ENCODE data around the gene PPM1G. TPM values are rescaled to one million over a fixed set of nuclear protein-coding genes. Genes with fewer than 3 reads are reported as not detected.

PPM1G gene
- total RNA-seq, 6 experiments from 2014 or later, result 74.6 to 96.8 (median 87.8) TPM

DNA sequence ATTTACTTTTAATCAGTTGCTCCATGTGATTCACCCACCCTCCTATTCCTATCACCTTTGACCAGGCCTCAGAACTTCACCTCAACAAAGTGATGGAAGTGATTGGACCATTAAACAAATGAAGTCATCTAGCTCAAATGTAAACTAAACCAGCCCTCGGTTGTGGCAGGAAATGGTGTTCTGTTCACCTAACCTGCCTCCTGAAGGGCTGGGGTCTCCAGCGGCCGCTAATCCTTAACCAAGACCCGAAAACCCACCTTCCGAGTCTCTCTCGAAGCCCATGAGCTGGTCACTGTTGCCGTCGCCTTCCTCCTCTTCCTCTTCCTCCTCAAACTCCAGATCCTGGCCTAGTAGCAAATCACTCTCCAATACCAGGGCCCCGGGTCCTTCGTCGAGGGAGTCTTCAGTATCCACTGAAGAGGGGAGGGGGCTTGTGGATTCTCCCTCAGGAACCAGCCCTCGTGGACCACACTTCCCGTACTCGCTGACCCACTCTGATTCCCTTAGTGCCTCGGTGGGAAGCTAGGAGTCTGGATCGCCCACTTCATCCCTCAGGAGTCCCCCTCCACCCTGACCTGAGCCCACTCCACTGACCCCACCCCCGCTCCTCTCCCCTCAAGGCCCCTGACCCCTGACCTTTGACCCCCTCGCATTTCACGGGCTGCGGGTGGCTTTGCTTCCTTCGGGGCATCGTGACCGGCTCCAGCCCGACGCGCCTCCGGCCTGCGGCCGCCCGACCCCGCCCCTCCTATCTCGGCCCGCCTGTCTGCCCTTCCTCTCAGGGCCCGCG, 29.4 kb downstream of the PPM1G start:
- peaks cover 11% of the 10 kb centered on the region for H3K27me3 Mint-ChIP-seq (ENCODE audit: insufficient read depth)
- peaks cover 29% of the 10 kb centered on the region for H3K4me1 Mint-ChIP-seq (ENCODE audit: low read depth)
- peak; percentile 33 for DNase-seq
- H3K36me3 Mint-ChIP-seq (ENCODE audit: low read depth), result peaks cover 59% of the 10 kb centered on the region
- H3K4me3 Mint-ChIP-seq, result peak overlapping the region; percentile 93
- peak overlapping the region; percentile 97 for H3K27ac Mint-ChIP-seq
- TF ChIP-seq, protein P1, sequence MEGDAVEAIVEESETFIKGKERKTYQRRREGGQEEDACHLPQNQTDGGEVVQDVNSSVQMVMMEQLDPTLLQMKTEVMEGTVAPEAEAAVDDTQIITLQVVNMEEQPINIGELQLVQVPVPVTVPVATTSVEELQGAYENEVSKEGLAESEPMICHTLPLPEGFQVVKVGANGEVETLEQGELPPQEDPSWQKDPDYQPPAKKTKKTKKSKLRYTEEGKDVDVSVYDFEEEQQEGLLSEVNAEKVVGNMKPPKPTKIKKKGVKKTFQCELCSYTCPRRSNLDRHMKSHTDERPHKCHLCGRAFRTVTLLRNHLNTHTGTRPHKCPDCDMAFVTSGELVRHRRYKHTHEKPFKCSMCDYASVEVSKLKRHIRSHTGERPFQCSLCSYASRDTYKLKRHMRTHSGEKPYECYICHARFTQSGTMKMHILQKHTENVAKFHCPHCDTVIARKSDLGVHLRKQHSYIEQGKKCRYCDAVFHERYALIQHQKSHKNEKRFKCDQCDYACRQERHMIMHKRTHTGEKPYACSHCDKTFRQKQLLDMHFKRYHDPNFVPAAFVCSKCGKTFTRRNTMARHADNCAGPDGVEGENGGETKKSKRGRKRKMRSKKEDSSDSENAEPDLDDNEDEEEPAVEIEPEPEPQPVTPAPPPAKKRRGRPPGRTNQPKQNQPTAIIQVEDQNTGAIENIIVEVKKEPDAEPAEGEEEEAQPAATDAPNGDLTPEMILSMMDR (IDR thresholded peaks at IDR 0.05), result no peak
- no peaks in the 10 kb centered on the region for H3K9me3 Mint-ChIP-seq

DNA sequence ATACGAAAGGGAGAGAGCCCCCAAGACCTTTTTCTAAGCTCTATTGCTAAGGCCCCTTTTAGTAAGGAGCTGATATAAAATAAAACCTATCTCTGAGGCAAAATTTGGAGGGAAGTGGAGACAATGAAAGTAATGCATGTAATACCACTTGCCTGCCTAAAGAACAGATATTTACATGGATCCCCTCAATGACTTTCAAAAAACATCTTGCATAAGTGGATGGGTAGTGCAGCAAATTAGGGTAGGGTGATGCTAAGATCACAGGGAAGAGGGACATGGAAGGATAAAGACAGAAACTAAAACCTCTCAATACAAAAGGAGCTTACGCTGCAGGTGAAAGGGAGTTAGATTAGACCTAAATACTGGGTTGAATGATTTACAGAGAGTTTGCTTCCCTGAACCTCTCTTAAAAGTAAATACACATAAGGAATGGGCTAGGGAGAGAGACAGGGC, 30.0 kb downstream of the PPM1G start:
- H3K4me1 Mint-ChIP-seq (ENCODE audit: low read depth), result peaks cover 29% of the 10 kb centered on the region
- TF ChIP-seq, protein P1 (IDR thresholded peaks at IDR 0.05), result no peak
- no peaks in the 10 kb centered on the region for H3K9me3 Mint-ChIP-seq
- peak overlapping the region; percentile 93 for H3K4me3 Mint-ChIP-seq
- peaks cover 11% of the 10 kb centered on the region for H3K27me3 Mint-ChIP-seq (ENCODE audit: insufficient read depth)
- no peak for DNase-seq
- peaks cover 60% of the 10 kb centered on the region for H3K36me3 Mint-ChIP-seq (ENCODE audit: low read depth)
- peak overlapping the region; percentile 97 for H3K27ac Mint-ChIP-seq

DNA sequence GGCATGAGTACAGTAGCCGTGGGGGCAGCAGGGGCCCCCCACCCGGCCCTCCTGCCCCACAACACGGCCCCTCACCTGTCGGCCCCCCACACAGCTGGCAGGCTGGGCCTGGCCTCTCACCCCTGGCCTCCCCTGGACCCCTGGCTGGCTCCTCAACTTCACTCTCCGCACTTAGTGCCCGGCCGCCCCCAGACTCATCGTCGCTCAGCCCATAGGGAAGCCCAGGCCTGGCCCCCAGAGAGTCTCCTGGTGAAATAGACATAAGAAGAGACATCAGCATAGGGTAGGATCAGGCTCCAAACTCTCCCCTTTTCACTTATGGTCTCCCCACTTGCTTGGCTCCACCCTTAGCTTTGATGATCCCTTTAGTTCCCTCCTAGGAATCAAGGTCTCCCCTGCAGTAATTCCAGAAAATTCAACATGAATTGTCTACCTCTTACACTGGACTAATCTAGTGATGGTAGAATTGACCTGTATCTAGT, 30.5 kb downstream of the PPM1G start:
- H3K4me3 Mint-ChIP-seq, result peak overlapping the region; percentile 93
- peaks cover 56% of the 10 kb centered on the region for H3K36me3 Mint-ChIP-seq (ENCODE audit: low read depth)
- H3K27ac Mint-ChIP-seq, result peak overlapping the region; percentile 97
- H3K9me3 Mint-ChIP-seq, result no peaks in the 10 kb centered on the region
- H3K27me3 Mint-ChIP-seq (ENCODE audit: insufficient read depth), result peaks cover 11% of the 10 kb centered on the region
- TF ChIP-seq, protein P1 (IDR thresholded peaks at IDR 0.05), result no peak
- DNase-seq, result no peak
- H3K4me1 Mint-ChIP-seq (ENCODE audit: low read depth), result peaks cover 29% of the 10 kb centered on the region

DNA sequence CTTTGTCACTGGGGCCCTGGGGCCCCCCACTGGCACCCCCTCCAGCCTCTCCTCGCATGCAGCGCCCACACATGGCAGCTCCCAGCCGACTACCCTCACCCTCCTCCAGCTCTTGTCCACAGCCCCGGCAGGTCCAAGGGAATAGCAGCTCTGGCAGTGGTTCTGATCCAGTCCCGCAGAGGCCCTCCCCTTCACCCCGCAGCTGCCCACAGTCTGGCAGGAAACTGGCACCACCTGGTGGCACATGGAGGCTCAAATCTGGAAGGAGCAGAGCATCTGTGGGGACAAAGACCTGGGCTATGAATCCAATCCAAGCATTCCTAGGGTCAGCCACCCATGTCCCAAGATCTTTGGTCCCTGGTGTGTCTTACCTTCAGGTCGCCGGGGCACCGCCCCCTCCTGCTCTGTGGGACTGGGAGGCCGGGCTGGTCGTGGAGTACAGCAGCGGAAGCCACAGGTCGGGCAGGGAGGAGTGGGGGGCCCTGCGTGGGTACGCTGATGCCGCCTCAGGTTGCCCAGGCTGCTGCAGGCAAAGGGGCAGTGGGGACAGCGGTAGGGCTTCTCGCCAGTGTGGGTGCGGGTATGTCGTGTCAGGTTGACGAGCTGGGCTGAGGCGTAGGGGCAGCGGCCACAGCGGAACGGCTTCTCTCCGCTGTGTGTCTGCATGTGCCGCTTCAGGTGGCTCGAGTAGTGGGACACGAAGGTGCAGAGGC, 31.1 kb downstream of the PPM1G start:
- H3K4me1 Mint-ChIP-seq (ENCODE audit: low read depth), result peaks cover 29% of the 10 kb centered on the region
- TF ChIP-seq, protein P1 (IDR thresholded peaks at IDR 0.05), result peak; percentile 48; the same call in 1 of the 2 replicates
- no peak for DNase-seq
- H3K36me3 Mint-ChIP-seq (ENCODE audit: low read depth), result peaks cover 58% of the 10 kb centered on the region
- H3K27me3 Mint-ChIP-seq (ENCODE audit: insufficient read depth), result peaks cover 11% of the 10 kb centered on the region
- H3K27ac Mint-ChIP-seq, result no peak overlapping the region
- H3K4me3 Mint-ChIP-seq, result no peak overlapping the region
- no peaks in the 10 kb centered on the region for H3K9me3 Mint-ChIP-seq

DNA sequence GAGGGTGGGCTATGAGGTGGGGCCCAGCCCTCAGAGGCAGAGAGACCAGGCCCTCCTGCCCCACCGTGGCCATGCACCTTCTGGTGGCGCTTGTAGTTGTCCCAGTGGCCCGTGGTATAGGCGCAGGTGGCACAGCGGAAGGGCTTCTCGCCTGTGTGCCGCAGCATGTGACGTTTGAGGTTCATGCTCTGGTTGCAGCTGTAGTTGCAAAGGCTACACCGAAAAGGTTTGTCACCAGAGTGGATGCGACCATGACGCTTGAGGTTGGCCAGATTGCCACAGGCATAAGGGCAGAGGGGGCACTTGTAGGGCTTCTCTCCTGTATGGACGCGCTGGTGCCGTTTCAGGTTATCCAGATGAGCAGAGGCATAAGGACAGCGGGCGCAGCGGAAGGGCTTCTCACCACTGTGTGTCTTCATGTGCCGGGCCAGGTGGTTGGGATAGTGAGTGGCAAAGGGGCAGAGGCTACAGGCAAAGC, 31.7 kb downstream of the PPM1G start:
- DNase-seq, result no peak
- Mint-ChIP-seq H3K4me1 (ENCODE audit: low read depth) (peaks cover 32% of the 10 kb centered on the region), H3K27me3 (ENCODE audit: insufficient read depth) (peaks cover 11% of the 10 kb centered on the region), H3K4me3 (no peak overlapping the region), H3K27ac (no peak overlapping the region), H3K9me3 (no peaks in the 10 kb centered on the region), H3K36me3 (ENCODE audit: low read depth) (peaks cover 62% of the 10 kb centered on the region)
- TF ChIP-seq, protein P1 (IDR thresholded peaks at IDR 0.05), result no peak

Measured in HFFc6 (cell line).